ENCODE data around the gene SEC23A.

The SEC23A gene

DNA sequence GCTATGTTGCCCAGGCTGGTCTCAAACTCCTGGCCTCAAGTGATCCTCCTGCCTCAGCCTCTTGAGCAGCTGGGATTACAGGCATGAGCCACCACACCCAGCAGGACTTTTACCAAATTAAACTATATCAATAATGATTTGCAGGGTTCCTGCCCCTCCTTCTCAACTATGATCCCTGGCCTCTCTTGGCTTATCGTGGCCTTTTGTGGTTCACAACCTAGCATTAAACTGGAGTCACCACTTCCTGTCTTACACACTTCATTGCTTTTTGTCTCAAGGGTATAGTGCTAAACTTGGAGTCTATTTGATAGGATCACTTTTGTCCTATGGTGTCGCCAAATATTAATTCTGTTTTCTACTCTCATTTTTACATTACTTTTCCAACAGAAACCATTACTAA is 64.5 kb downstream of the SEC23A start:
- Histone ChIP-seq H3K9me3 (no peaks in the 10 kb centered on the region), H3K27me3 (no peaks in the 10 kb centered on the region), H3K36me3 (peaks cover 59 to 75% (median 73%) of the 10 kb centered on the region in 3 donors), H3K4me3 (no peak overlapping the region), H3K4me1 (no peaks in the 10 kb centered on the region), H3K27ac (no peak overlapping the region)
- intact Hi-C loops (cut with DNase I; ENCODE audit: low total_unique reads): no loop called here
- no peak for DNase-seq
- TF ChIP-seq, protein P1, sequence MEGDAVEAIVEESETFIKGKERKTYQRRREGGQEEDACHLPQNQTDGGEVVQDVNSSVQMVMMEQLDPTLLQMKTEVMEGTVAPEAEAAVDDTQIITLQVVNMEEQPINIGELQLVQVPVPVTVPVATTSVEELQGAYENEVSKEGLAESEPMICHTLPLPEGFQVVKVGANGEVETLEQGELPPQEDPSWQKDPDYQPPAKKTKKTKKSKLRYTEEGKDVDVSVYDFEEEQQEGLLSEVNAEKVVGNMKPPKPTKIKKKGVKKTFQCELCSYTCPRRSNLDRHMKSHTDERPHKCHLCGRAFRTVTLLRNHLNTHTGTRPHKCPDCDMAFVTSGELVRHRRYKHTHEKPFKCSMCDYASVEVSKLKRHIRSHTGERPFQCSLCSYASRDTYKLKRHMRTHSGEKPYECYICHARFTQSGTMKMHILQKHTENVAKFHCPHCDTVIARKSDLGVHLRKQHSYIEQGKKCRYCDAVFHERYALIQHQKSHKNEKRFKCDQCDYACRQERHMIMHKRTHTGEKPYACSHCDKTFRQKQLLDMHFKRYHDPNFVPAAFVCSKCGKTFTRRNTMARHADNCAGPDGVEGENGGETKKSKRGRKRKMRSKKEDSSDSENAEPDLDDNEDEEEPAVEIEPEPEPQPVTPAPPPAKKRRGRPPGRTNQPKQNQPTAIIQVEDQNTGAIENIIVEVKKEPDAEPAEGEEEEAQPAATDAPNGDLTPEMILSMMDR (IDR thresholded peaks at IDR 0.05): no peak

DNA sequence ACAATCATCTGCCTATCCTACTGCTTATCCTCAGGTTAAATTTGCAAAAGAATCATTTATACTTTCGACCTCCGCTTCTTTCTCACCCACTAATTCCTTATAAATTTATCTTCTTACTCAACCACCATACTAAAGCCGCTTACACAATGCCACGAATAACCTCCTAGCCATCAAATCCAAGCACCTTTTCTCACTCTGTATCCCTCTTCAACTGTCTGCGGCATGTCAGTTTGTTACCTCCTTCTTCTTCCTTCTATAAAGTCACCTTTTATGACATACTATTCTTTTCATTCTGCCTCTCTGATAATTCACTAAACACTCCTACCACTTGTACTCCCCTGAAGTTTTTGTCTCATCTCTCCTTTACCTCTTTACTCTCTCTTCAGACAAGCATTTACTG is 66.3 kb downstream of the SEC23A start:
- no peak overlapping the region for H3K27ac ChIP-seq
- TF ChIP-seq, protein P1 (IDR thresholded peaks at IDR 0.05): no peak
- intact Hi-C loops (cut with DNase I; ENCODE audit: low total_unique reads): no loop called here
- H3K4me1 ChIP-seq: no peaks in the 10 kb centered on the region
- H3K4me3 ChIP-seq: no peak overlapping the region
- no peaks in the 10 kb centered on the region for H3K27me3 ChIP-seq
- peaks cover 66 to 75% (median 73%) of the 10 kb centered on the region in 3 donors for H3K36me3 ChIP-seq
- no peak for DNase-seq
- H3K9me3 ChIP-seq: no peaks in the 10 kb centered on the region

DNA sequence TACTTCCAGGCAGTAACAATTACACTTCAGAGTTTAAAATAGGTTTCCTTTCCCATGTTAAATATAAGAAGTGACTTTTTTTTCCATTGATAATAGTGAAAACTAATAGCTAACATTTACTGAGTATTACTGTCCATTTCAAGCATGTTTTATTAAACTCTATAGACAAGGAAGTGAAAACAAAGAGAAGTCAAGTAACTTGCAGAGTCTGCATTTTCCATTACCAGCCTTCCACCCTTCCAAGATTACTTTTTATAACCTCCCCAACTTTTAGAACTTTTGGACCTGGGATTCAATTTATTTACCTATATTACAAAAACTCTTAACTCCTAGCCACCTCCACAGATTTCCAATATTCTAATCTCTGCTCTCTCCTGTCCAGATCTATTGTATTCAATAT is 67.7 kb downstream of the SEC23A start:
- Histone ChIP-seq H3K27ac (no peak overlapping the region), H3K4me3 (no peak overlapping the region), H3K27me3 (no peaks in the 10 kb centered on the region), H3K36me3 (peaks cover 70 to 85% (median 75%) of the 10 kb centered on the region in 3 donors), H3K4me1 (no peaks in the 10 kb centered on the region), H3K9me3 (no peaks in the 10 kb centered on the region)
- no peak for DNase-seq
- intact Hi-C loops (cut with DNase I; ENCODE audit: low total_unique reads): no loop called here
- TF ChIP-seq, protein P1 (IDR thresholded peaks at IDR 0.05): no peak

DNA sequence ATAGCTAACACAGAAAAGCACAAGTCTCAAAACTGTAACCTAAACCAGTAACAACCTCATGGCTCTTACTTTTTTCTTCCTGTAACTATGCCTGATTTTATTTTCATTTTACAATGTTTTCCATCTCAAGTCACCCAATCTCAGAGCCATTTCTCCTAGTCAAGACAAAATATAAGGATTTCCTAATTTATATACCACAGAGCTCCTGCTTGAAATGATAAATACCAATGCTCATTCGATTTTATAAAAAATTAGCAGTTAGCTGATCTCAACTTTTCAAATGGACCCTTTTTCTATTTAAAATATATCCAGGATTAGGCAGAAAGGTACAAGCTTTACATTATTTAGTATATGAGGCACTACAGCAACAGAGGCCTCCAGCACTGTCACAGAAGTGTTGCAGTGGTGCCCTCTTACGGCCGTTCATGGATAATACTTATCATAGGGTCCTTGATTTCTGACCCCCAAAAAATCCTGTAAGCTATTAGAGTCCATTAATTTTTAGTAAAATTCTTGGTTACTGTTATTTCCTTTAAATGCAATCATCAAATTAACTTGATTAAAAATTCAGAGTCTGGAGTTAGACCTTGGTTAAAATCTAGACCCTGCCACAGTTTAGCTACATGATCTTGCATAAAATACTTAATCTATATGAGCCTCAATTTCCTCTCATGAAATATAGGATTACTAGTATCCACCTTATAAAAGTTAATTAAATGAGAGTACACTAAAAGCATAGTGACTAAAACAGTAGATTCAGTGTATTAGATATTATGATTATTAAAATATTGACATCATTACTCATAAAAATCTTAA is 68.3 kb downstream of the SEC23A start:
- Histone ChIP-seq H3K4me1 (no peaks in the 10 kb centered on the region), H3K4me3 (no peak overlapping the region), H3K9me3 (no peaks in the 10 kb centered on the region), H3K27ac (no peak overlapping the region), H3K27me3 (no peaks in the 10 kb centered on the region), H3K36me3 (peaks cover 73 to 85% (median 75%) of the 10 kb centered on the region in 3 donors)
- TF ChIP-seq, protein P1 (IDR thresholded peaks at IDR 0.05): no peak
- intact Hi-C loops (cut with DNase I; ENCODE audit: low total_unique reads): no loop called here
- no peak for DNase-seq

DNA sequence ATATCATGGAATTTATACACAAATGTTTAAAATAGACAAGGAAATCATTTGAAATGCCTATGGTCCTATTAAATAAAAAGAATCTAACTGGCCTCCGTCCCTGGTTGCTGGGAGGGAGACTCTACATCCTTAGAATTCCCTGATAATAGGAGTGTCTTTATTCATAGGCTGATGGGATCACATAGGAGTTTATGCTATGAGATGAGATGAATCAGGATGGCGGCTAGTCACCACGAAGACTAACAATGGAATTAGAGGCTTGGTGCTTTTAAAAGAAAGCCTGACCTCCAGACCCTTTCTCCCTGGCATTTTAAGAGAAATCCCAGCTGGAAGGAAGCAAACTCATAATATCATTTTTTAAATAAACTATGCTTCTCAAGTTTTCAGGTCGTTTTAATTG is 69.7 kb downstream of the SEC23A start:
- DNase-seq: no peak
- H3K27ac ChIP-seq: no peak overlapping the region
- TF ChIP-seq, protein P1 (IDR thresholded peaks at IDR 0.05): no peak
- peaks cover 61 to 75% (median 67%) of the 10 kb centered on the region in 3 donors for H3K36me3 ChIP-seq
- intact Hi-C loops (cut with DNase I; ENCODE audit: low total_unique reads): no loop called here
- no peaks in the 10 kb centered on the region for H3K9me3 ChIP-seq
- H3K4me1 ChIP-seq: no peaks in the 10 kb centered on the region
- no peak overlapping the region for H3K4me3 ChIP-seq
- H3K27me3 ChIP-seq: no peaks in the 10 kb centered on the region
